ENCODE measurements around the gene WDR46. TPM values are rescaled to one million over a fixed set of nuclear protein-coding genes. Genes with fewer than 3 reads are reported as not detected.

Gene WDR46
- total and polyA plus RNA-seq, 10 of the 15 experiments (the other 5 are each of a cell fraction or from before 2014, with no cell fraction given), result 10.1 to 147 (median 86.0) TPM

- no peaks in the 10 kb centered on the region for H3K9me3 ChIP-seq (replicated peaks; ENCODE audit: control insufficient read depth, insufficient read depth, low read length)
- peaks cover 25% of the 10 kb centered on the region for H3K4me1 ChIP-seq (ENCODE audit: control insufficient read depth, insufficient read depth, low read length)
- no peaks in the 10 kb centered on the region for H4K20me1 ChIP-seq (ENCODE audit: control insufficient read depth, insufficient read depth)
- H3K4me3 ChIP-seq, result peak overlapping the region; percentile 99
- FAIRE-seq (no peak), ATAC-seq (peak; percentile 20), DNase-seq (ENCODE audit: low read depth, low spot score) (no peak)
- no TSS peak for BruUV-seq (replicated peaks)
- peak overlapping the region; percentile 96 for H3K27ac ChIP-seq (ENCODE audit: control insufficient read depth, insufficient read depth)
- CTCF ChIA-PET, result interaction anchor here (0.5 to 0.8 kb wide), 2 partner anchors 22 to 29 kb away, joined by 3 read pairs; no protein-coding TSS in a partner anchor
- intact Hi-C loops (cut with micrococcal nuclease; ENCODE audit: unreplicated experiment), result loop anchor here (1.0 to 5.0 kb wide), 3 partner anchors 16 to 102 kb away; partner anchors contain the start of genes B3GALT4 and CUTA
- 59% methylated on average over 45 of the region's 47 CpGs for WGBS (ENCODE audit: insufficient coverage, insufficient replicate concordance, low lambda C conversion rate, missing lambda C conversion rate)
- peak overlapping the region; percentile 67 for H3K4me2 ChIP-seq (ENCODE audit: control insufficient read depth, insufficient read depth)
- H3K36me3 ChIP-seq (ENCODE audit: control insufficient read depth in 2 of 2, insufficient read depth in 2 of 2, low read length in 1 of 2), result peaks cover 5 to 8% of the 10 kb centered on the region in 2 experiments; a peak in 3 of 4 replicates
- peak overlapping the region; percentile 34 for H2AFZ ChIP-seq (ENCODE audit: control insufficient read depth, low read depth, low read length)
- POLR2A ChIA-PET, result no interaction called here
- RAD21 ChIA-PET (ENCODE audit: unreplicated experiment), result no interaction called here
- H3K27me3 ChIP-seq (replicated peaks in 1 of 2; ENCODE audit: control insufficient read depth in 2 of 2, insufficient read depth in 2 of 2, low read length in 1 of 2), result no peaks in the 10 kb centered on the region
- H3K79me2 ChIP-seq (ENCODE audit: control insufficient read depth, insufficient read depth, low read length), result peaks cover 55% of the 10 kb centered on the region
- in situ Hi-C loops (cut with MboI), result no loop called here
- peak overlapping the region; percentile 24; the same call in 1 of the 2 replicates for H3K9ac ChIP-seq (ENCODE audit: control insufficient read depth, insufficient read depth, low read length)
- SMC1A ChIA-PET (ENCODE audit: uncharacterized antibody, unreplicated experiment), result interaction anchor here (1.0 to 1.2 kb wide), 2 partner anchors 8 to 76 kb away, joined by 3 to 4 read pairs; no protein-coding TSS in a partner anchor
- TF ChIP-seq HDAC6 (IDR thresholded peaks at IDR 0.05; ENCODE audit: unreplicated experiment), result no peak
- no peak for TF ChIP-seq WRNIP1 (IDR thresholded peaks at IDR 0.05; ENCODE audit: borderline replicate concordance, low read depth, low read length)
- 0 out of 3 replicates have a peak, but pooled peaks of 1 of the 2 experiments have one; percentile 24 for TF ChIP-seq EGR1 (IDR thresholded peaks at IDR 0.05; ENCODE audit: borderline replicate concordance in 1 of 2, low read depth in 2 of 2, low read length in 2 of 2)
- no peak for TF ChIP-seq FOS (IDR thresholded peaks at IDR 0.05; ENCODE audit: borderline replicate concordance, extremely low read depth, insufficient read length)
- TF ChIP-seq HDGF (IDR thresholded peaks at IDR 0.05), result 0 out of 2 replicates have a peak, but pooled peaks have one; percentile 17
- TF ChIP-seq SRF (IDR thresholded peaks at IDR 0.05; ENCODE audit: low read depth in 2 of 2, low read length in 2 of 2), result no peak
- TF ChIP-seq BHLHE40 (IDR thresholded peaks at IDR 0.05; ENCODE audit: borderline replicate concordance in 1 of 2, low read depth in 2 of 2, low read length in 1 of 2), result peak; percentile 32 to 73; a peak in 2 of 4 replicates
Observed at GRCh38 chr6:33314943-33315792, 26.1 kb upstream of the WDR46 start.

All from GM12878 (cell line).